C4-2B (cell line): ENCODE results near the gene FHOD1.

Experiments used
- H3K27ac ChIP-seq: fragments of 450-650 bp; 2 replicates; pipeline ENCODE4 v1.5.1; 2017
- CTCF ChIP-seq: fragments of 450-650 bp; conservative IDR thresholded peaks from 2 replicates; pipeline ENCODE4 v1.5.1; 2017; ENCODE audit warnings: mild to moderate bottlenecking
- ZFX ChIP-seq: fragments of 450-650 bp; IDR thresholded peaks from 2 replicates; pipeline ENCODE4 v1.6.1; 2017

FHOD1 gene

GRCh38 chr16:67271446-67271845 lies 24.2 kb upstream of the FHOD1 start:
- no peak for TF ChIP-seq CTCF

GRCh38 chr16:67270931-67271338 lies 23.7 kb upstream of the FHOD1 start:
- no peak for TF ChIP-seq CTCF
- no peak for TF ChIP-seq ZFX
- H3K27ac ChIP-seq, result no peak overlapping the region

More at GRCh38 chr16:67271446-67271845, 24.2 kb upstream of the FHOD1 start:
- no peak overlapping the region for H3K27ac ChIP-seq

GRCh38 chr16:67269766-67270165 lies 22.5 kb upstream of the FHOD1 start:
- no peak overlapping the region for H3K27ac ChIP-seq
- TF ChIP-seq CTCF (no peak), ZFX (no peak)

GRCh38 chr16:67268136-67268579 lies 20.9 kb upstream of the FHOD1 start:
- no peak for TF ChIP-seq ZFX
- no peak for TF ChIP-seq CTCF
- H3K27ac ChIP-seq, result no peak overlapping the region

- TF ChIP-seq CTCF, result no peak
- no peak for TF ChIP-seq ZFX
- no peak overlapping the region for H3K27ac ChIP-seq
Measured at GRCh38 chr16:67265834-67266233, 18.6 kb upstream of the FHOD1 start.

- H3K27ac ChIP-seq, result no peak overlapping the region
- TF ChIP-seq ZFX (no peak), CTCF (no peak)
Measured at GRCh38 chr16:67264866-67265265, 17.6 kb upstream of the FHOD1 start.

GRCh38 chr16:67264277-67264676 lies 17.0 kb upstream of the FHOD1 start:
- no peak for TF ChIP-seq ZFX
- TF ChIP-seq CTCF, result no peak
- H3K27ac ChIP-seq, result no peak overlapping the region
